HEK293 (cell line): ENCODE data around the gene HEXIM1.

ENCODE experiments used
- HOXA7 ChIP-seq: sonication (generic); formaldehyde crosslinking; IDR thresholded peaks from 2 replicates; pipeline ENCODE4 v1.8.1; 2022; ENCODE audit warnings: missing genetic modification reagents, borderline replicate concordance
- HOXD13 ChIP-seq: sonication (generic); formaldehyde crosslinking; IDR thresholded peaks from 2 replicates; pipeline ENCODE4 v1.8.0; 2022; ENCODE audit warnings: missing genetic modification reagents, borderline replicate concordance
- IKZF3 ChIP-seq: fragments of 450-650 bp; IDR thresholded peaks from 2 replicates; pipeline ENCODE4 v1.5.0; 2018; ENCODE audit warnings: missing biosample characterization, mild to moderate bottlenecking, missing genetic modification characterization, moderate library complexity
- KLF16 ChIP-seq: fragments of 450-650 bp; formaldehyde crosslinking; IDR thresholded peaks from 2 replicates; pipeline ENCODE4 v1.5.1; 2017; ENCODE audit warnings: missing biosample characterization, missing genetic modification characterization
- KLF8 ChIP-seq: fragments of 450-650 bp; formaldehyde crosslinking; IDR thresholded peaks from 2 replicates; pipeline ENCODE4 v1.5.1; 2016; ENCODE audit warnings: missing biosample characterization, missing genetic modification characterization
- MEIS1 ChIP-seq: sonication (generic); formaldehyde crosslinking; IDR thresholded peaks from 2 replicates; pipeline ENCODE4 v1.8.1; 2022; ENCODE audit warnings: missing genetic modification reagents, mild to moderate bottlenecking, borderline replicate concordance
- SETDB1 ChIP-seq: IDR thresholded peaks from one replicate; pipeline ENCODE4 v1.6.1; 2017; ENCODE audit warnings: mild to moderate bottlenecking, low read length, moderate library complexity, mixed read lengths; ENCODE audit not compliant: insufficient read length
- YY2 ChIP-seq: fragments of 450-650 bp; formaldehyde crosslinking; IDR thresholded peaks from 2 replicates; pipeline ENCODE4 v1.5.1; 2016; ENCODE audit warnings: missing biosample characterization, missing genetic modification characterization
- ZBTB7A ChIP-seq: fragments of 450-650 bp; formaldehyde crosslinking; IDR thresholded peaks from 2 replicates; pipeline ENCODE4 v1.5.1; 2016; ENCODE audit warnings: low read depth, missing biosample characterization, missing genetic modification characterization
- ZFP41 ChIP-seq: fragments of 450-650 bp; formaldehyde crosslinking; IDR thresholded peaks from 2 replicates; pipeline ENCODE4 v1.5.1; 2016; ENCODE audit warnings: missing biosample characterization, missing genetic modification characterization, borderline replicate concordance
- ZNF121 ChIP-seq: fragments of 450-650 bp; formaldehyde crosslinking; IDR thresholded peaks from 2 replicates; pipeline ENCODE4 v1.5.1; 2016; ENCODE audit warnings: missing biosample characterization, missing genetic modification characterization
- ZNF140 ChIP-seq: fragments of 450-650 bp; formaldehyde crosslinking; IDR thresholded peaks from 2 replicates; pipeline ENCODE4 v1.5.1; 2016; ENCODE audit warnings: missing biosample characterization, missing genetic modification characterization
- ZNF146 ChIP-seq: fragments of 450-650 bp; formaldehyde crosslinking; IDR thresholded peaks from 2 replicates; pipeline ENCODE4 v1.5.1; 2016; ENCODE audit warnings: missing biosample characterization, missing genetic modification characterization
- ZNF16 ChIP-seq: fragments of 450-650 bp; formaldehyde crosslinking; IDR thresholded peaks from 2 replicates; pipeline ENCODE4 v1.5.1; 2016; ENCODE audit warnings: low read depth, missing biosample characterization, missing genetic modification characterization
- ZNF174 ChIP-seq: fragments of 450-650 bp; formaldehyde crosslinking; IDR thresholded peaks from 2 replicates; pipeline ENCODE4 v1.5.0; 2017; ENCODE audit warnings: missing biosample characterization, mild to moderate bottlenecking, missing genetic modification characterization
- ZNF19 ChIP-seq: fragments of 450-650 bp; formaldehyde crosslinking; IDR thresholded peaks from 2 replicates; pipeline ENCODE4; 2016; ENCODE audit warnings: missing biosample characterization, missing genetic modification characterization, low read depth
- ZNF239 ChIP-seq: fragments of 450-650 bp; formaldehyde crosslinking; IDR thresholded peaks from 2 replicates; pipeline ENCODE4 v1.5.1; 2016; ENCODE audit warnings: missing biosample characterization, missing genetic modification characterization
- ZNF24 ChIP-seq: fragments of 450-650 bp; formaldehyde crosslinking; IDR thresholded peaks from 2 replicates; pipeline ENCODE4 v1.5.1; 2016; ENCODE audit warnings: missing biosample characterization, missing genetic modification characterization
- ZNF324 ChIP-seq: fragments of 450-650 bp; formaldehyde crosslinking; IDR thresholded peaks from 2 replicates; pipeline ENCODE4 v1.5.1; 2016; ENCODE audit warnings: missing biosample characterization, missing genetic modification characterization
- ZNF341 ChIP-seq: fragments of 450-650 bp; formaldehyde crosslinking; IDR thresholded peaks from 2 replicates; pipeline ENCODE4; 2016; ENCODE audit warnings: low read depth, missing biosample characterization, missing genetic modification characterization
- ZNF366 ChIP-seq: fragments of 450-650 bp; formaldehyde crosslinking; conservative IDR thresholded peaks from 2 replicates; pipeline ENCODE4 v1.5.1; 2016; ENCODE audit warnings: missing biosample characterization, missing genetic modification characterization
- ZNF416 ChIP-seq: fragments of 450-650 bp; formaldehyde crosslinking; IDR thresholded peaks from 2 replicates; pipeline ENCODE4 v1.5.1; 2016; ENCODE audit warnings: missing biosample characterization, missing genetic modification characterization
- ZNF426 ChIP-seq: fragments of 450-650 bp; formaldehyde crosslinking; IDR thresholded peaks from 2 replicates; pipeline ENCODE4 v1.5.1; 2017; ENCODE audit warnings: missing biosample characterization, missing genetic modification characterization, mild to moderate bottlenecking, inconsistent platforms, moderate library complexity
- ZNF529 ChIP-seq: fragments of 450-650 bp; formaldehyde crosslinking; IDR thresholded peaks from 2 replicates; pipeline ENCODE4 v1.5.1; 2017; ENCODE audit warnings: missing genetic modification characterization, missing biosample characterization; ENCODE audit not compliant: insufficient replicate concordance
- ZNF548 ChIP-seq: fragments of 450-650 bp; formaldehyde crosslinking; IDR thresholded peaks from 2 replicates; pipeline ENCODE4 v1.5.1; 2016; ENCODE audit warnings: missing biosample characterization, missing genetic modification characterization
- ZNF560 ChIP-seq: fragments of 450-650 bp; formaldehyde crosslinking; IDR thresholded peaks from 2 replicates; pipeline ENCODE4 v1.5.1; 2017; ENCODE audit warnings: missing biosample characterization, missing genetic modification characterization, borderline replicate concordance
- ZNF585B ChIP-seq: fragments of 450-650 bp; formaldehyde crosslinking; IDR thresholded peaks from 2 replicates; pipeline ENCODE4 v1.5.1; 2016; ENCODE audit warnings: missing biosample characterization, missing genetic modification characterization
- ZNF624 ChIP-seq: fragments of 450-650 bp; formaldehyde crosslinking; IDR thresholded peaks from 2 replicates; pipeline ENCODE4 v1.5.1; 2017; ENCODE audit warnings: missing biosample characterization, missing genetic modification characterization
- ZNF670 ChIP-seq: fragments of 450-650 bp; formaldehyde crosslinking; IDR thresholded peaks from 2 replicates; pipeline ENCODE4 v1.5.1; 2016; ENCODE audit warnings: missing biosample characterization, missing genetic modification characterization, low read depth
- ZNF768 ChIP-seq: fragments of 450-650 bp; formaldehyde crosslinking; IDR thresholded peaks from 2 replicates; pipeline ENCODE4 v1.5.1; 2018; ENCODE audit warnings: missing biosample characterization, mild to moderate bottlenecking, missing genetic modification characterization
- TF ChIP-seq, protein P1 (sequence below): fragments of 450-650 bp; formaldehyde crosslinking; IDR thresholded peaks from 2 replicates; pipeline ENCODE4 v1.5.1; 2016; ENCODE audit warnings: missing biosample characterization, missing genetic modification characterization
- TF ChIP-seq, protein P2 (sequence below): fragments of 450-650 bp; formaldehyde crosslinking; IDR thresholded peaks from 2 replicates; pipeline ENCODE4 v1.5.1; 2016; ENCODE audit warnings: missing biosample characterization, missing genetic modification characterization
- TF ChIP-seq, protein P3 (sequence below): fragments of 450-650 bp; IDR thresholded peaks from 2 replicates; pipeline ENCODE4 v1.5.1; 2018; ENCODE audit warnings: missing biosample characterization, missing genetic modification characterization
- TF ChIP-seq, protein P4 (sequence below): fragments of 450-650 bp; formaldehyde crosslinking; IDR thresholded peaks from 2 replicates; pipeline ENCODE4 v1.5.1; 2017; ENCODE audit warnings: missing biosample characterization, missing genetic modification characterization

HEXIM1 gene

DNA sequence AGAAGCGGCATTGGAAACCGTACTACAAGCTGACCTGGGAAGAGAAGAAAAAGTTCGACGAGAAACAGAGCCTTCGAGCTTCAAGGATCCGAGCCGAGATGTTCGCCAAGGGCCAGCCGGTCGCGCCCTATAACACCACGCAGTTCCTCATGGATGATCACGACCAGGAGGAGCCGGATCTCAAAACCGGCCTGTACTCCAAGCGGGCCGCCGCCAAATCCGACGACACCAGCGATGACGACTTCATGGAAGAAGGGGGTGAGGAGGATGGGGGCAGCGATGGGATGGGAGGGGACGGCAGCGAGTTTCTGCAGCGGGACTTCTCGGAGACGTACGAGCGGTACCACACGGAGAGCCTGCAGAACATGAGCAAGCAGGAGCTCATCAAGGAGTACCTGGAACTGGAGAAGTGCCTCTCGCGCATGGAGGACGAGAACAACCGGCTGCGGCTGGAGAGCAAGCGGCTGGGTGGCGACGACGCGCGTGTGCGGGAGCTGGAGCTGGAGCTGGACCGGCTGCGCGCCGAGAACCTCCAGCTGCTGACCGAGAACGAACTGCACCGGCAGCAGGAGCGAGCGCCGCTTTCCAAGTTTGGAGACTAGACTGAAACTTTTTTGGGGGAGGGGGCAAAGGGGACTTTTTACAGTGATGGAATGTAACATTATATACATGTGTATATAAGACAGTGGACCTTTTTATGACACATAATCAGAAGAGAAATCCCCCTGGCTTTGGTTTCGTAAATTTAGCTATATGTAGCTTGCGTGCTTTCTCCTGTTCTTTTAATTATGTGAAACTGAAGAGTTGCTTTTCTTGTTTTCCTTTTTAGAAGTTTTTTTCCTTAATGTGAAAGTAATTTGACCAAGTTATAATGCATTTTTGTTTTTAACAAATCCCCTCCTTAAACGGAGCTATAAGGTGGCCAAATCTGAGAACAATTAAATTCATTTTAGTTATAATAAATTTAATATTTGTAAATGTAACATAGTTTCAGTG, 1.7 kb downstream of the HEXIM1 start (continued):
- TF ChIP-seq YY2 (tag by site-specific recombination), result no peak
- TF ChIP-seq ZFP41 (tag by site-specific recombination), result no peak
- TF ChIP-seq ZNF768 (tag by site-specific recombination), result no peak
- TF ChIP-seq ZNF16, result no peak
- TF ChIP-seq KLF16 (tag by site-specific recombination), result no peak
- no peak for TF ChIP-seq ZNF585B (tag by site-specific recombination)
- TF ChIP-seq ZNF529 (tag by site-specific recombination), result no peak
- no peak for TF ChIP-seq HOXD13
- TF ChIP-seq ZNF174 (tag by site-specific recombination), result no peak
- TF ChIP-seq ZNF324, result no peak
- peak; percentile 71 for TF ChIP-seq ZNF366 (tag by site-specific recombination)
- no peak for TF ChIP-seq ZNF341 (tag by site-specific recombination)
- no peak for TF ChIP-seq SETDB1
- TF ChIP-seq ZNF146 (tag by site-specific recombination), result no peak; the same call in 1 of the 2 replicates
- no peak for TF ChIP-seq ZNF548 (tag by site-specific recombination)
- no peak for TF ChIP-seq HOXA7 (CRISPR knock-in tag)
- TF ChIP-seq, protein P1, sequence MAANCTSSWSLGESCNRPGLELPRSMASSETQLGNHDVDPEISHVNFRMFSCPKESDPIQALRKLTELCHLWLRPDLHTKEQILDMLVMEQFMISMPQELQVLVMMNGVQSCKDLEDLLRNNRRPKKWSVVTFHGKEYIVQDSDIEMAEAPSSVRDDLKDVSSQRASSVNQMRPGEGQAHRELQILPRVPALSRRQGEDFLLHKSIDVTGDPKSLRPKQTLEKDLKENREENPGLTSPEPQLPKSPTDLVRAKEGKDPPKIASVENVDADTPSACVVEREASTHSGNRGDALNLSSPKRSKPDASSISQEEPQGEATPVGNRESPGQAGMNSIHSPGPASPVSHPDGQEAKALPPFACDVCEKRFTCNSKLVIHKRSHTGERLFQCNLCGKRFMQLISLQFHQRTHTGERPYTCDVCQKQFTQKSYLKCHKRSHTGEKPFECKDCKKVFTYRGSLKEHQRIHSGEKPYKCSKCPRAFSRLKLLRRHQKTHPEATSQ (tag by site-specific recombination), result 0 out of 2 replicates have a peak, but pooled peaks have one; percentile 44
- TF ChIP-seq ZNF121 (tag by site-specific recombination), result no peak
- TF ChIP-seq ZNF416, result no peak
- TF ChIP-seq MEIS1, result peak; percentile 48; the same call in 1 of the 2 replicates
- TF ChIP-seq ZNF24 (tag by site-specific recombination), result no peak
- TF ChIP-seq IKZF3 (tag by site-specific recombination), result 0 out of 2 replicates have a peak, but pooled peaks have one; percentile 41
- 0 out of 2 replicates have a peak, but pooled peaks have one; percentile 4 for TF ChIP-seq KLF8
- no peak for TF ChIP-seq ZNF426 (tag by site-specific recombination)
- TF ChIP-seq ZNF19, result no peak
- no peak for TF ChIP-seq ZNF624 (tag by site-specific recombination)
- TF ChIP-seq ZNF670 (tag by site-specific recombination), result no peak
- TF ChIP-seq ZNF239 (tag by site-specific recombination), result no peak
- TF ChIP-seq ZBTB7A, result no peak
- TF ChIP-seq, protein P2, sequence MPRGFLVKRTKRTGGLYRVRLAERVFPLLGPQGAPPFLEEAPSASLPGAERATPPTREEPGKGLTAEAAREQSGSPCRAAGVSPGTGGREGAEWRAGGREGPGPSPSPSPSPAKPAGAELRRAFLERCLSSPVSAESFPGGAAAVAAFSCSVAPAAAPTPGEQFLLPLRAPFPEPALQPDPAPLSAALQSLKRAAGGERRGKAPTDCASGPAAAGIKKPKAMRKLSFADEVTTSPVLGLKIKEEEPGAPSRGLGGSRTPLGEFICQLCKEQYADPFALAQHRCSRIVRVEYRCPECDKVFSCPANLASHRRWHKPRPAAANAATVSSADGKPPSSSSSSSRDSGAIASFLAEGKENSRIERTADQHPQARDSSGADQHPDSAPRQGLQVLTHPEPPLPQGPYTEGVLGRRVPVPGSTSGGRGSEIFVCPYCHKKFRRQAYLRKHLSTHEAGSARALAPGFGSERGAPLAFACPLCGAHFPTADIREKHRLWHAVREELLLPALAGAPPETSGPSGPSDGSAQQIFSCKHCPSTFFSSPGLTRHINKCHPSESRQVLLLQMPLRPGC (tag by site-specific recombination), result no peak; the same call in 1 of the 2 replicates
- TF ChIP-seq ZNF560, result no peak
- TF ChIP-seq, protein P3, sequence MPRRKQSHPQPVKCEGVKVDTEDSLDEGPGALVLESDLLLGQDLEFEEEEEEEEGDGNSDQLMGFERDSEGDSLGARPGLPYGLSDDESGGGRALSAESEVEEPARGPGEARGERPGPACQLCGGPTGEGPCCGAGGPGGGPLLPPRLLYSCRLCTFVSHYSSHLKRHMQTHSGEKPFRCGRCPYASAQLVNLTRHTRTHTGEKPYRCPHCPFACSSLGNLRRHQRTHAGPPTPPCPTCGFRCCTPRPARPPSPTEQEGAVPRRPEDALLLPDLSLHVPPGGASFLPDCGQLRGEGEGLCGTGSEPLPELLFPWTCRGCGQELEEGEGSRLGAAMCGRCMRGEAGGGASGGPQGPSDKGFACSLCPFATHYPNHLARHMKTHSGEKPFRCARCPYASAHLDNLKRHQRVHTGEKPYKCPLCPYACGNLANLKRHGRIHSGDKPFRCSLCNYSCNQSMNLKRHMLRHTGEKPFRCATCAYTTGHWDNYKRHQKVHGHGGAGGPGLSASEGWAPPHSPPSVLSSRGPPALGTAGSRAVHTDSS, result no peak
- TF ChIP-seq, protein P4, sequence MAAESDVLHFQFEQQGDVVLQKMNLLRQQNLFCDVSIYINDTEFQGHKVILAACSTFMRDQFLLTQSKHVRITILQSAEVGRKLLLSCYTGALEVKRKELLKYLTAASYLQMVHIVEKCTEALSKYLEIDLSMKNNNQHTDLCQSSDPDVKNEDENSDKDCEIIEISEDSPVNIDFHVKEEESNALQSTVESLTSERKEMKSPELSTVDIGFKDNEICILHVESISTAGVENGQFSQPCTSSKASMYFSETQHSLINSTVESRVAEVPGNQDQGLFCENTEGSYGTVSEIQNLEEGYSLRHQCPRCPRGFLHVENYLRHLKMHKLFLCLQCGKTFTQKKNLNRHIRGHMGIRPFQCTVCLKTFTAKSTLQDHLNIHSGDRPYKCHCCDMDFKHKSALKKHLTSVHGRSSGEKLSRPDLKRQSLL (tag by site-specific recombination), result peak; percentile 95
- no peak for TF ChIP-seq ZNF140 (tag by site-specific recombination)
